Measurements from ENCODE around the gene DCP1A. TPM values are rescaled to one million over a fixed set of nuclear protein-coding genes. Genes with fewer than 3 reads are reported as not detected.
"Not testable (repeated sequence)": the region's sequence is repeated elsewhere in the genome, so short reads cannot be mapped to it uniquely, and the experiment has no call there.

The DCP1A gene
- total RNA-seq, 2 donors from 2014 or later = 28.5 to 33.2 TPM

DNA sequence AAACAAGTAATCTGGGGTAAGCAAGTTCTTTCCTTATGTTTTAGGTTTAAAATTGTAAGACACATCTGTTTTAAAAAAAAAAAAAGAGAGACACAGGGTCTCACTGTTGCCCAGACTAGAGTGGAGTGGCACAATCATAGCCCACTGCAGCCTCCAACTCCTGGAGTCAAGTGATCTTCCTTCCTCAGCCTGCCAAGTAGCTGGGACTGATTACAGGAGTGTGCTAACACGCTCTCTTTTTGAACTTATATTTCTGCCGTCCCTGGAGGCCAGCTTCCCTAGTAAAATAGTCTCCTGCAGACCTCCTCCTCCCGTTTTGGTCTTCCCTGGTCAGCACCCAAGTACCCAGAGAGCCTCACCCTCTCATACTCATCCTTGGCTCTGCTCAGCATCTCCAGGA, 35.5 kb downstream of the DCP1A start:
- Histone ChIP-seq H3K4me1 (ENCODE audit: control insufficient read depth in 1 of 2, low read depth in 2 of 2) (peaks cover 12 to 25% of the 10 kb centered on the region in 2 donors), H3K36me3 (peaks cover 35% of the 10 kb centered on the region), H3K4me3 (no peak overlapping the region), H3K27me3 (replicated peaks; ENCODE audit: insufficient read depth) (no peaks in the 10 kb centered on the region), H3K27ac (peak overlapping the region; percentile 4 to 60), H3K9me3 (no peaks in the 10 kb centered on the region)
- no peak for DNase-seq (ENCODE audit: low spot score)
- ATAC-seq (ENCODE audit: insufficient number of reproducible peaks, low FRiP score, low read depth) = no peak
- TF ChIP-seq, protein P1, sequence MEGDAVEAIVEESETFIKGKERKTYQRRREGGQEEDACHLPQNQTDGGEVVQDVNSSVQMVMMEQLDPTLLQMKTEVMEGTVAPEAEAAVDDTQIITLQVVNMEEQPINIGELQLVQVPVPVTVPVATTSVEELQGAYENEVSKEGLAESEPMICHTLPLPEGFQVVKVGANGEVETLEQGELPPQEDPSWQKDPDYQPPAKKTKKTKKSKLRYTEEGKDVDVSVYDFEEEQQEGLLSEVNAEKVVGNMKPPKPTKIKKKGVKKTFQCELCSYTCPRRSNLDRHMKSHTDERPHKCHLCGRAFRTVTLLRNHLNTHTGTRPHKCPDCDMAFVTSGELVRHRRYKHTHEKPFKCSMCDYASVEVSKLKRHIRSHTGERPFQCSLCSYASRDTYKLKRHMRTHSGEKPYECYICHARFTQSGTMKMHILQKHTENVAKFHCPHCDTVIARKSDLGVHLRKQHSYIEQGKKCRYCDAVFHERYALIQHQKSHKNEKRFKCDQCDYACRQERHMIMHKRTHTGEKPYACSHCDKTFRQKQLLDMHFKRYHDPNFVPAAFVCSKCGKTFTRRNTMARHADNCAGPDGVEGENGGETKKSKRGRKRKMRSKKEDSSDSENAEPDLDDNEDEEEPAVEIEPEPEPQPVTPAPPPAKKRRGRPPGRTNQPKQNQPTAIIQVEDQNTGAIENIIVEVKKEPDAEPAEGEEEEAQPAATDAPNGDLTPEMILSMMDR (IDR thresholded peaks at IDR 0.05) = no peak

DNA sequence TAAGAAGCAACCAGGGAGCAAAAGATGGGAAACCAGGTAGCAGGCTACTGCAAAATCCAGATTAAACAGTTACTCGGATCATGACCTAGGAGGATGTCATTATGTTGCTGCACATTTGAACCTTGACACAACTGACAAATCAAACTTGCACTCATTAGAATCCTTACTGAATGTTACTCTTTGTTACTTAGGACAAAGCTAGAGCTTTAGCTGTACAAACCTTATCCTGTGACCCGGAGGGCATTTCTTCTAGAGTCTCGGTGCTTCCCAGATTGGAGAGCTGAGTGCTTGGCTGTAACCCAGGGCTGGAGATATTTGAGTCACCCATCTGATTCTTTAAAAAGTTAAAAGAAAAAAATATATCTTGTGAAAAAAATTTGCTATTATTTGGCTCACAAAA, 43.4 kb downstream of the DCP1A start:
- no peak for DNase-seq (ENCODE audit: low spot score)
- Histone ChIP-seq H3K9me3 (no peaks in the 10 kb centered on the region), H3K27ac (peak overlapping the region; percentile 19 to 57), H3K4me1 (ENCODE audit: control insufficient read depth in 1 of 2, low read depth in 2 of 2) (peaks cover 12 to 30% of the 10 kb centered on the region in 2 donors), H3K27me3 (replicated peaks; ENCODE audit: insufficient read depth) (no peaks in the 10 kb centered on the region), H3K4me3 (no peak overlapping the region), H3K36me3 (peaks cover 23% of the 10 kb centered on the region)
- ATAC-seq (ENCODE audit: insufficient number of reproducible peaks, low FRiP score, low read depth) = peak; percentile 61
- TF ChIP-seq, protein P1 (IDR thresholded peaks at IDR 0.05) = no peak

DNA sequence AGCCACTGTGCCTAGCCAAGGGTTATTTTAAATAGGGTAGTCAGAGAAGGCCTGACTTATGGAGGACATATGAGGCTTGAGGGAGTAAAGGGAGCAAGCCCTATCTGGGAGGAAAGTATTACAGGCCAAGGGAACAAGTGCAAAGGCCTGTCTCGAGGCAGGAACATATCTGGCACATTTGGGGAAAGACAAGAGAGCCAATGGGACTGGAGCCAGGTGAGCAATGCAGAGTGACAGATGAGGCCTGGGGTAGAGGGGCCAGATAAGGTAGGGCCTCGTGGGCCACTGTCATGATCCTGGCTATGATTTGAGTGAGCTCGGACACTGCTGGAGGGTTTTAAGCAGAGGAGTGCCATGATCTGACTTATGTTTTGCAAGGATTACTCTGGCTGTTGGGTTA, 43.8 kb downstream of the DCP1A start:
- Histone ChIP-seq H3K9me3 (no peaks in the 10 kb centered on the region), H3K4me3 (no peak overlapping the region)

GRCh38 chr3:53300826-53301225, 46.5 kb downstream of the DCP1A start:
- peaks cover 12 to 30% of the 10 kb centered on the region in 2 donors for H3K4me1 ChIP-seq (ENCODE audit: control insufficient read depth in 1 of 2, low read depth in 2 of 2)
- H3K36me3 ChIP-seq = peaks cover 15% of the 10 kb centered on the region
- no peak overlapping the region for H3K4me3 ChIP-seq
- DNase-seq (ENCODE audit: low spot score) (no peak), ATAC-seq (ENCODE audit: insufficient number of reproducible peaks, low FRiP score, low read depth) (no peak)
- H3K9me3 ChIP-seq = no peaks in the 10 kb centered on the region
- H3K27ac ChIP-seq = no peak overlapping the region
- TF ChIP-seq, protein P1 (IDR thresholded peaks at IDR 0.05) = no peak
- no peaks in the 10 kb centered on the region for H3K27me3 ChIP-seq (replicated peaks; ENCODE audit: insufficient read depth)

More for the DNA sequence above, 43.8 kb downstream of the DCP1A start:
- TF ChIP-seq, protein P1 (IDR thresholded peaks at IDR 0.05) = no peak
- no peak for DNase-seq (ENCODE audit: low spot score)
- H3K36me3 ChIP-seq = peaks cover 22% of the 10 kb centered on the region
- no peak for ATAC-seq (ENCODE audit: insufficient number of reproducible peaks, low FRiP score, low read depth)
- H3K27me3 ChIP-seq (replicated peaks; ENCODE audit: insufficient read depth) = no peaks in the 10 kb centered on the region
- H3K4me1 ChIP-seq (ENCODE audit: control insufficient read depth in 1 of 2, low read depth in 2 of 2) = peaks cover 12 to 30% of the 10 kb centered on the region in 2 donors
- H3K27ac ChIP-seq = peak overlapping the region; percentile 19 to 57

DNA sequence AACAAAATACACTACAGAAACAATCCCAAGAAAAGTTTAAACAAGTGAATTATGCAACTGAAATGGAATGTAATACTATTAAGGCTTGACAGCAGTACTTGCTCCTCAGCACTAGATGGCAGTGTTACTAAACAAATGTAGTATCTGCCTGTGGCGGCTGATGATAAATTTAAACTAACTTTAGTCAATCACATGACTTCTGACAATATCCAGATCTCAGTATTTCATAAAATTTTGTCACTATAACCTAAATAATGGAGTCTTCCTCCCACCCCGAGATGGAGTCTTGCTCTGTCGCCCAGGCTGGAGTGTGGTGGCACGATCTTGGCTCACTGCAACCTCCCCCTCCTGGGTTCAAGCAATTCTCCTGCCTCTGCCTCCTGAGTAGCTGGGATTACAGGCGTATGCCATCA, 47.7 kb downstream of the DCP1A start:
- not testable (repeated sequence) for DNase-seq (ENCODE audit: low spot score); H3K9me3 ChIP-seq; H3K27me3 ChIP-seq (replicated peaks; ENCODE audit: insufficient read depth)
- peak overlapping the region; percentile 46 to 66 for H3K27ac ChIP-seq
- H3K4me3 ChIP-seq = peak overlapping the region; percentile 22
- ATAC-seq (ENCODE audit: insufficient number of reproducible peaks, low FRiP score, low read depth) = peak; percentile 54
- TF ChIP-seq, protein P1 (IDR thresholded peaks at IDR 0.05) = peak; percentile 88
- peaks cover 15% of the 10 kb centered on the region for H3K36me3 ChIP-seq
- H3K4me1 ChIP-seq (ENCODE audit: control insufficient read depth in 1 of 2, low read depth in 2 of 2) = peaks cover 10 to 26% of the 10 kb centered on the region in 2 donors
